GM12865 (cell line): Measurements from ENCODE around the gene PROM1.

Source experiments
- DNase-seq: peaks from one replicate; pipeline ENCODE4 v3.0.0; 2010; ENCODE audit warnings: low read depth
- H3K4me3 ChIP-seq: 2 replicates; pipeline ENCODE4 v1.5.1; 2011; ENCODE audit warnings: mild to moderate bottlenecking, low read depth, low read length, control low read depth
- CTCF ChIP-seq: IDR thresholded peaks from 2 replicates; pipeline ENCODE4 v1.5.1; 2011; ENCODE audit warnings: low read length, control low read depth, low read depth, inconsistent platforms; ENCODE audit not compliant: insufficient read depth; ENCODE audit errors: missing control alignments

The PROM1 gene

GRCh38 chr4:15928883-15929282 is 154.9 kb downstream of the PROM1 start:
- no peak overlapping the region for H3K4me3 ChIP-seq
- TF ChIP-seq CTCF: no peak
- DNase-seq: no peak

GRCh38 chr4:15926486-15926885 is 157.3 kb downstream of the PROM1 start:
- TF ChIP-seq CTCF: no peak
- H3K4me3 ChIP-seq: no peak overlapping the region

GRCh38 chr4:15925830-15926229 is 158.0 kb downstream of the PROM1 start:
- no peak for TF ChIP-seq CTCF
- DNase-seq: no peak
- no peak overlapping the region for H3K4me3 ChIP-seq

More at GRCh38 chr4:15926486-15926885, 157.3 kb downstream of the PROM1 start:
- DNase-seq: no peak

GRCh38 chr4:15921592-15921932 is 162.3 kb downstream of the PROM1 start:
- DNase-seq: no peak
- no peak overlapping the region for H3K4me3 ChIP-seq
- TF ChIP-seq CTCF: no peak

- H3K4me3 ChIP-seq: no peak overlapping the region
- no peak for DNase-seq
- TF ChIP-seq CTCF: no peak
Observed at GRCh38 chr4:15920723-15921591, 162.9 kb downstream of the PROM1 start.

GRCh38 chr4:15918484-15919129 is 165.2 kb downstream of the PROM1 start:
- no peak for DNase-seq
- H3K4me3 ChIP-seq: no peak overlapping the region
- no peak for TF ChIP-seq CTCF
